D721Med (cell line): ENCODE measurements around the gene TMEM45A.

Experiments used
- DNase-seq: peaks from one replicate; pipeline ENCODE4 v3.0.0; 2011; ENCODE audit warnings: low spot score; ENCODE audit not compliant: insufficient read length
- FAIRE-seq: peaks from 2 replicates; lab custom pipeline; 2011; peaks lifted over from hg19 to GRCh38; lab: Jason Lieb, UNC
- CTCF ChIP-seq: IDR thresholded peaks from 2 replicates; pipeline ENCODE4 v1.5.1; 2012; ENCODE audit warnings: mild to moderate bottlenecking, control low read depth; ENCODE audit not compliant: insufficient read depth; ENCODE audit errors: missing control alignments

Gene TMEM45A

GRCh38 chr3:100516232-100516631 is 23.8 kb downstream of the TMEM45A start:
- TF ChIP-seq CTCF, result no peak
- FAIRE-seq (no peak), DNase-seq (no peak)

- DNase-seq (no peak), FAIRE-seq (no peak)
- no peak for TF ChIP-seq CTCF
Measured at GRCh38 chr3:100516838-100517237, 24.4 kb downstream of the TMEM45A start.

- DNase-seq (no peak), FAIRE-seq (no peak)
- TF ChIP-seq CTCF, result no peak
Measured at GRCh38 chr3:100517276-100517675, 24.9 kb downstream of the TMEM45A start.

- TF ChIP-seq CTCF, result no peak
- FAIRE-seq, result no peak
- DNase-seq, result no peak
Measured at GRCh38 chr3:100518244-100518643, 25.8 kb downstream of the TMEM45A start.

- DNase-seq (no peak), FAIRE-seq (no peak)
- no peak for TF ChIP-seq CTCF
Measured at GRCh38 chr3:100518983-100519382, 26.6 kb downstream of the TMEM45A start.

GRCh38 chr3:100521439-100521845 is 29.0 kb downstream of the TMEM45A start:
- TF ChIP-seq CTCF, result no peak
- FAIRE-seq (no peak), DNase-seq (no peak)

GRCh38 chr3:100522125-100522524 is 29.7 kb downstream of the TMEM45A start:
- no peak for TF ChIP-seq CTCF
- DNase-seq, result no peak
- FAIRE-seq, result no peak
